ENCODE measurements around the gene CD34.

CD34 gene

DNA sequence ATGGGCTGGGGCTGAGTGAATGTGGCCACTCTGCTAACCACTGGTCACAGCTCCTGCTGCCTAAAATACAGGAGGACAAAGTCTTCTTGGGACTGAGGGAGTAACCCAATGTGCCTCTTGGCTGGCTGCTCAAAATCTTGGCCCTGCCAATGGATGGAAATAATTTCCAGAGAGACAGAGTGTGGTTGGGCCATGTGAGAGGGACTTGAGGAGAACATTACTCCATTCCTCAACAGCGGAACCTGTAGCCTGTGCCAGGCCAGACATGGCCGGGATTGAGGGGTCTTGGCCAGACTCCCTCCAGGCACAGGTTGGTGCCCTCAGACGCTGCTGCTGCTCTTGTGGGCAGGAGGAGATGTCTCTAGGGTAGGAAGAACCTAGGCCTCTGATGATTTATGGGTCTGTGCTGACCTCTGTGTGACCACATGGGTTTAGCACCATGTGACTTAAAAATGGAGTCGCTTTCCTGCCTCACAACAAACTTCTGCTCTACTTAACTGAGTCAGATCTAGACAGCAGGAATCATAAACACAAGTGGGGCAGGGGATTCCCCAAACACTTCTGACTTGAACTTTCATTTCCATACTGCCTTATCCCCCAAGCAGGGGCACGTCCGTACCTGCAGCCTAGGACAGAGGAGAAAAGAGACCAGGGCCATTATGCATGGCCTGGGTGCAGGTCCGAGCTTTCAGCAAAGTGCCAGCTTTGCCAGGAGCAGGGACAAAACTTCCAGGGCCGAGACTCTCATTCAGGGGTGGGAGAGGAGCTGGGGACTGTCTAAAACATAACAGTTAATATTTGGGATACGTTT lies 79.2 kb downstream of the CD34 start:
- DNase-seq (ENCODE audit: low read depth): no peak
- TF ChIP-seq, protein P1, sequence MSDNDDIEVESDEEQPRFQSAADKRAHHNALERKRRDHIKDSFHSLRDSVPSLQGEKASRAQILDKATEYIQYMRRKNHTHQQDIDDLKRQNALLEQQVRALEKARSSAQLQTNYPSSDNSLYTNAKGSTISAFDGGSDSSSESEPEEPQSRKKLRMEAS (IDR thresholded peaks at IDR 0.05; ENCODE audit: low read depth, low read length): peak; percentile 60
- TF ChIP-seq POLR2A (IDR thresholded peaks at IDR 0.05; ENCODE audit: extremely low read depth, insufficient read length): no peak
- H3K4me3 ChIP-seq (ENCODE audit: low read depth, low read length): no peak overlapping the region

Measured in NB4 (cell line).